KMS-11 (cell line): ENCODE measurements around the gene ARHGEF6.

ENCODE experiments used
- H2AFZ ChIP-seq: fragments of 200-600 bp; sonication (generic); 2 replicates; pipeline ENCODE4 v1.6.1; 2016; ENCODE audit warnings: antibody characterized with exemption, mixed run types, low read depth
- H3K27ac ChIP-seq: fragments of 200-600 bp; sonication (generic); 2 replicates; pipeline ENCODE4 v1.6.1; 2016; ENCODE audit warnings: mild to moderate bottlenecking, mixed run types
- H3K27me3 ChIP-seq: fragments of 200-600 bp; sonication (generic); 2 replicates; pipeline ENCODE4 v1.6.1; 2017; ENCODE audit warnings: mild to moderate bottlenecking, low read depth, mixed run types, moderate library complexity; ENCODE audit not compliant: insufficient read depth
- H3K36me3 ChIP-seq: fragments of 200-600 bp; sonication (generic); 2 replicates; pipeline ENCODE4 v1.6.1; 2017; ENCODE audit warnings: mild to moderate bottlenecking, mixed run types; ENCODE audit not compliant: insufficient read depth
- H3K4me1 ChIP-seq: fragments of 200-600 bp; sonication (generic); 2 replicates; pipeline ENCODE4 v1.6.1; 2016; ENCODE audit warnings: mild to moderate bottlenecking, low read depth, mixed run types; ENCODE audit not compliant: poor library complexity, severe bottlenecking
- H3K4me2 ChIP-seq: fragments of 200-600 bp; sonication (generic); 2 replicates; pipeline ENCODE4 v1.7.0; 2016; ENCODE audit warnings: mild to moderate bottlenecking, mixed run types
- H3K4me3 ChIP-seq: fragments of 200-600 bp; sonication (generic); IDR thresholded peaks from 2 replicates; pipeline ENCODE4 v1.6.1; 2017; ENCODE audit warnings: low read depth, low read length, mixed read lengths; ENCODE audit not compliant: insufficient read depth
- H3K79me2 ChIP-seq: fragments of 200-600 bp; sonication (generic); 2 replicates; pipeline ENCODE4 v1.6.1; 2016; ENCODE audit warnings: low read depth, mixed run types; ENCODE audit not compliant: insufficient read depth
- H3K9ac ChIP-seq: fragments of 200-600 bp; sonication (generic); 2 replicates; pipeline ENCODE4 v1.6.1; 2016; ENCODE audit warnings: mild to moderate bottlenecking, mixed run types
- H4K20me1 ChIP-seq: fragments of 200-600 bp; sonication (generic); 2 replicates; pipeline ENCODE4 v1.6.1; 2016; ENCODE audit warnings: mild to moderate bottlenecking, mixed run types; ENCODE audit not compliant: insufficient read depth
- CTCF ChIP-seq: fragments of 200-600 bp; sonication (generic); conservative IDR thresholded peaks from 2 replicates; pipeline ENCODE4 v1.6.1; 2017; ENCODE audit warnings: low read depth, mild to moderate bottlenecking, antibody characterized with exemption, low read length, moderate library complexity, mixed read lengths

The ARHGEF6 gene

DNA sequence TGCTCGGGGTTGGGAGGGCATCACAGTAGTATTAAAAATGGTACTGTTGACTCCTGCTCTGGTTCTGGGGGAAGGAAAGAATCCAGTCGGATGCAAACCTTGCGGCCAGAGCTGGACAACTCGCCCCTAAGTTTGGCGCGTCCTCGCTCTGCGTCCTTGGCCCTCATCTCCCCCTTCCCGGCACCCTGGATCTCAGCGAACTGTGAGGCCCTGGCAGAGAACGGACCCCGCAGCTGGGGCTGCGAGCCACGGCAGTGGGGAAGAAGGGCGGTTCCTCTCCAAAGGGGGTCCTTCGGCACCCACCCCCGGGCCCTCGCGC lies 14.0 kb downstream of the ARHGEF6 start:
- Histone ChIP-seq H2AFZ (peak overlapping the region; percentile 85; the same call in 1 of the 2 replicates), H3K9ac (peak overlapping the region; percentile 49; the same call in 1 of the 2 replicates), H3K27me3 (no peaks in the 10 kb centered on the region), H3K27ac (no peak overlapping the region), H3K4me1 (peaks cover 4% of the 10 kb centered on the region), H4K20me1 (no peaks in the 10 kb centered on the region), H3K4me3 (no peak overlapping the region), H3K36me3 (no peaks in the 10 kb centered on the region), H3K4me2 (no peak overlapping the region), H3K79me2 (no peaks in the 10 kb centered on the region)
- TF ChIP-seq CTCF = no peak

DNA sequence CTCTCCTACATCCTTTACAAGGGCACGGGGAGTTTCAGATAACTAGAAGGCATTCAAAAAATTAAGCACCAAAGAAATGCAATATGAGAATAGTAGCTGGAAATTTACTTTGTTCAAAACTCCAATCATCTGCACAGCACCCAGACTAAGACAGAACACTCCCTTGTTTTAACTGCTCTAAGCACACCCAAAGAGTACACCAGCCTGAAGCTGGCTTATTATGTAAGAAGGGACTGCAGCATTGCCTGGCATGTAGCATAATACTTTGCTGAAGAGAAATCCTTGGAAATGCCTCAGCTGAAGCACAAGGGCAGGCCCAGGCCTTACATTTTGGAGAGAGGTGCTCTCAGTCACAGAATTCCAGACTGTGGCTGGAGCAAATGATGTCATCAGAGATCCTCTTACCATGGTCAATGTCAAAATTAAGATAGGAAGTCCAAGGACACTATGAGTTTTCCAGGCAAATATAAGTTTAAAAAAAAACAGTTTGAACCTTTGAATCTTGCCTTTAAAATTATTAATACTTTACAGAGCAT lies 14.8 kb downstream of the ARHGEF6 start:
- Histone ChIP-seq H3K27ac (no peak overlapping the region), H2AFZ (no peak overlapping the region), H3K4me2 (no peak overlapping the region), H3K4me3 (no peak overlapping the region), H3K79me2 (no peaks in the 10 kb centered on the region), H3K27me3 (no peaks in the 10 kb centered on the region), H3K36me3 (no peaks in the 10 kb centered on the region), H4K20me1 (no peaks in the 10 kb centered on the region), H3K9ac (no peak overlapping the region), H3K4me1 (peaks cover 4% of the 10 kb centered on the region)
- no peak for TF ChIP-seq CTCF

DNA sequence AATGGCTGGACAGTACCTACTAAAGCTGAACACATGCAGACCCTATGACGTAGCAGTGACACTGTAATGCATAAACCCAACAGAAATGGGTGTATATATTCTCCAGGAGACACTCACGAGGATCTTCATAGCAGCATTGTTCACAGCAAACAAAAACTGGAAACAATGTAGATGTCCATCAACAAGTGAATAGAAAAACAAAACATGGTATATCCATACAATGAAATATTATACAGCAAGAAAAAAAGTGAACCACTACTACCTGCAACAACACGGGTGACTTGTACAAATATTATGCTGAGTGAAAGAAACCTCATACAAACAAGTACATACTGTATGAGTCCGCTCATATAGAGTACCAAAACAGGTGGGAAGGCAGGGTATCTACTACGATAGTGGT lies 16.5 kb downstream of the ARHGEF6 start:
- no peaks in the 10 kb centered on the region for H3K36me3 ChIP-seq
- no peaks in the 10 kb centered on the region for H3K27me3 ChIP-seq
- no peaks in the 10 kb centered on the region for H3K79me2 ChIP-seq
- H3K4me1 ChIP-seq = peaks cover 4% of the 10 kb centered on the region
- no peaks in the 10 kb centered on the region for H4K20me1 ChIP-seq
- no peak overlapping the region for H3K9ac ChIP-seq
- TF ChIP-seq CTCF = no peak
- no peak overlapping the region for H3K4me3 ChIP-seq
- H3K4me2 ChIP-seq = no peak overlapping the region
- no peak overlapping the region for H2AFZ ChIP-seq
- H3K27ac ChIP-seq = no peak overlapping the region

GRCh38 chrX:136762820-136763452 lies 17.8 kb downstream of the ARHGEF6 start:
- Histone ChIP-seq H3K79me2 (no peaks in the 10 kb centered on the region), H4K20me1 (no peaks in the 10 kb centered on the region)
- no peak for TF ChIP-seq CTCF

More at GRCh38 chrX:136762820-136763452, 17.8 kb downstream of the ARHGEF6 start:
- no peak overlapping the region for H3K4me3 ChIP-seq
- no peaks in the 10 kb centered on the region for H3K27me3 ChIP-seq
- no peak overlapping the region for H3K4me2 ChIP-seq
- H3K36me3 ChIP-seq = no peaks in the 10 kb centered on the region
- H3K27ac ChIP-seq = no peak overlapping the region
- H3K9ac ChIP-seq = no peak overlapping the region
- no peak overlapping the region for H2AFZ ChIP-seq
- H3K4me1 ChIP-seq = peaks cover under 1% of the 10 kb centered on the region
